GM12878 (cell line): ENCODE data around the gene IFIH1. TPM values are rescaled to one million over a fixed set of nuclear protein-coding genes. Genes with fewer than 3 reads are reported as not detected.

Source experiments
- ATAC-seq: fragments of 200-7000 bp; cut with Tn5 transposase; 3 replicates; pipeline ENCODE4 v1.9.1; 2020; ENCODE audit warnings: mild to moderate bottlenecking, moderate library complexity
- BruUV-seq: library from RNA; stranded (reverse); fragments of 400-500 nt; replicated peaks from 2 replicates; lab custom pipeline; 2021; lab: Mats Ljungman, UMichigan
- CTCF ChIA-PET: fragments of 300-600 bp; sonication (Branson Sonifier 250); formaldehyde crosslinking; extraction: SDS; loops from one replicate; lab custom pipeline; 2021; ENCODE audit warnings: inconsistent platforms; lab: Yijun Ruan, JAX
- POLR2A ChIA-PET: fragments of 350-600 bp; formaldehyde crosslinking; extraction: SDS; loops from one replicate; lab custom pipeline; 2021; ENCODE audit warnings: inconsistent platforms; lab: Charles Lee
- RAD21 ChIA-PET: fragments of 300-600 bp; sonication (Branson Sonifier 250); formaldehyde crosslinking; loops from one replicate; lab custom pipeline; 2023; ENCODE audit warnings: antibody characterized with exemption; ENCODE audit not compliant: unreplicated experiment; lab: Charles Lee
- SMC1A ChIA-PET: fragments of 300-600 bp; sonication (Branson Sonifier 250); formaldehyde crosslinking; loops from one replicate; lab custom pipeline; 2023; ENCODE audit not compliant: unreplicated experiment, uncharacterized antibody; lab: Charles Lee
- DNase-seq: peaks from one replicate; pipeline ENCODE4 v3.0.0-alpha.2; 2011; ENCODE audit warnings: low read depth, low spot score
- FAIRE-seq: peaks from 3 replicates; lab custom pipeline; 2011; peaks lifted over from hg19 to GRCh38; lab: Jason Lieb, UNC
- H2AFZ ChIP-seq: 2 replicates; pipeline ENCODE4 v1.6.0; 2011; ENCODE audit warnings: low read depth, low read length, control low read depth; ENCODE audit not compliant: control insufficient read depth
- H3K27ac ChIP-seq: 2 replicates; pipeline ENCODE4 v1.5.1; 2011; ENCODE audit warnings: control low read depth; ENCODE audit not compliant: control insufficient read depth, insufficient read depth
- H3K27me3 ChIP-seq, 2 experiments: replicated peaks in 1 of 2; 2 replicates each; pipeline versions ENCODE4 v1.6.0 to v1.6.1; 2011; ENCODE audit warnings: low read length in 1 of 2; ENCODE audit not compliant: control insufficient read depth in 2 of 2, insufficient read depth in 2 of 2
- H3K36me3 ChIP-seq, 2 experiments: 2 replicates each; pipeline ENCODE4 v1.5.1; 2011; ENCODE audit warnings: low read length in 1 of 2; ENCODE audit not compliant: control insufficient read depth in 2 of 2, insufficient read depth in 2 of 2
- H3K4me1 ChIP-seq: 2 replicates; pipeline ENCODE4 v1.6.1; 2011; ENCODE audit warnings: mild to moderate bottlenecking, low read length, moderate library complexity, mixed read lengths; ENCODE audit not compliant: control insufficient read depth, insufficient read depth
- H3K4me2 ChIP-seq: 2 replicates; pipeline ENCODE4 v1.6.0; 2011; ENCODE audit warnings: control low read depth; ENCODE audit not compliant: control insufficient read depth, insufficient read depth
- H3K4me3 ChIP-seq: fragments of 200-600 bp; sonication (generic); 2 replicates; pipeline ENCODE4 v1.5.1; 2016
- H3K79me2 ChIP-seq: 2 replicates; pipeline ENCODE4 v1.6.0; 2011; ENCODE audit warnings: low read length; ENCODE audit not compliant: control insufficient read depth, insufficient read depth
- H3K9ac ChIP-seq: 2 replicates; pipeline ENCODE4 v1.8.0; 2011; ENCODE audit warnings: low read length, control low read depth, mixed read lengths; ENCODE audit not compliant: control insufficient read depth, insufficient read depth
- H3K9me3 ChIP-seq: replicated peaks from 3 replicates; pipeline ENCODE4 v1.5.1; 2011; ENCODE audit warnings: mild to moderate bottlenecking, low read length; ENCODE audit not compliant: control insufficient read depth, insufficient read depth
- H4K20me1 ChIP-seq: 2 replicates; pipeline ENCODE4 v1.6.0; 2011; ENCODE audit not compliant: control insufficient read depth, insufficient read depth
- EZH2 ChIP-seq: IDR thresholded peaks from 2 replicates; pipeline ENCODE4 v1.6.1; 2012; ENCODE audit warnings: low read depth, mild to moderate bottlenecking, control low read depth, inconsistent platforms, low read length, borderline replicate concordance; ENCODE audit not compliant: control insufficient read depth
- HCFC1 ChIP-seq: fragments of 150-350 bp; IDR thresholded peaks from 2 replicates; pipeline ENCODE4 v1.6.1; 2014; ENCODE audit warnings: low read length
- MEF2A ChIP-seq: IDR thresholded peaks from 2 replicates; pipeline ENCODE4 v1.6.1; 2011; ENCODE audit warnings: low read depth, mild to moderate bottlenecking, low read length, moderate library complexity; ENCODE audit not compliant: insufficient read depth
- NFXL1 ChIP-seq: fragments of 450-650 bp; IDR thresholded peaks from 2 replicates; pipeline ENCODE4 v1.6.1; 2017; ENCODE audit warnings: antibody characterized with exemption, mild to moderate bottlenecking, borderline replicate concordance
- NR2C2 ChIP-seq: IDR thresholded peaks from 2 replicates; pipeline ENCODE4 v1.6.1; 2011; ENCODE audit warnings: borderline replicate concordance, low read depth; ENCODE audit not compliant: control insufficient read depth, insufficient read length
- PAX5 ChIP-seq: IDR thresholded peaks from 2 replicates; pipeline ENCODE4 v1.6.1; 2011; ENCODE audit warnings: low read depth, low read length, borderline replicate concordance
- PAX8 ChIP-seq: fragments of 450-650 bp; IDR thresholded peaks from 2 replicates; pipeline ENCODE4 v1.6.1; 2017; ENCODE audit warnings: mild to moderate bottlenecking, moderate library complexity
- SIN3A ChIP-seq: IDR thresholded peaks from 2 replicates; pipeline ENCODE4 v1.6.1; 2012; ENCODE audit warnings: low read depth, low read length, improper control_type of control experiment
- SUZ12 ChIP-seq: fragments of 200-600 bp; sonication (generic); IDR thresholded peaks from one replicate; pipeline ENCODE4 v1.6.1; 2018; ENCODE audit warnings: antibody characterized with exemption, mild to moderate bottlenecking; ENCODE audit not compliant: unreplicated experiment
- TCF12 ChIP-seq: IDR thresholded peaks from 2 replicates; pipeline ENCODE4 v1.6.1; 2011; ENCODE audit warnings: low read depth, mild to moderate bottlenecking, low read length
- ZBED1 ChIP-seq: IDR thresholded peaks from 2 replicates; pipeline ENCODE4 v1.6.1; 2016; ENCODE audit warnings: borderline replicate concordance
- WGBS: methylation state at CpG from one replicate; pipeline ENCODE4 v1.1.6; 2016; ENCODE audit warnings: low lambda C conversion rate; ENCODE audit not compliant: insufficient replicate concordance, insufficient coverage; ENCODE audit errors: missing lambda C conversion rate; 5-methylcytosine and 5-hydroxymethylcytosine counted together
- in situ Hi-C: fragments of 300-500 bp; cut with MboI; formaldehyde crosslinking; loops from 9 replicates; pipeline ENCODE4 v1.14.3; 2018; ENCODE audit warnings: mixed read lengths
- intact Hi-C: fragments of 100-400 bp; cut with micrococcal nuclease; formaldehyde crosslinking; loops from one replicate; pipeline ENCODE4 v1.14.2; 2022; ENCODE audit not compliant: unreplicated experiment
- polyA plus RNA-seq, 11 experiments: library from polyadenylated mRNA; depleted of rRNA in 4 of 11; unstranded in 6 of 11; stranded (reverse) in 5 of 11; fragments of >200 nt; fragmentation: Nextera tagmentation in 4 of 11; fragmentation: Illumina TruSeq in 1 of 11; extraction: Ambion mirVana in 4 of 11; extraction: Trizol in 1 of 11; gene quantifications; 1 replicate in 1 of 11; 2 replicates in 10 of 11; pipeline versions ENCODE4 v1.2.1 to v1.2.3, GENCODE V29; 2011 to 2016; ENCODE audit warnings: inconsistent platforms in 2 of 11, missing spikeins in 2 of 11, low read depth in 1 of 11
- total RNA-seq, 4 experiments: library from RNA; depleted of rRNA in 3 of 4; stranded (reverse); fragments of >200 nt in 3 of 4; fragmentation: Illumina TruSeq in 1 of 4; extraction: Trizol in 1 of 4; gene quantifications; 2 replicates each; pipeline versions ENCODE4 v1.2.1 to v1.2.3, GENCODE V29; 2013 to 2021
- TF ChIP-seq, protein P1 (sequence below): fragments of 450-650 bp; IDR thresholded peaks from 2 replicates; pipeline ENCODE4 v1.6.1; 2017; ENCODE audit warnings: low read depth, mild to moderate bottlenecking, moderate library complexity
- TF ChIP-seq, protein P2 (sequence below): fragments of 450-650 bp; IDR thresholded peaks from 2 replicates; pipeline ENCODE4 v1.6.1; 2017; ENCODE audit warnings: mild to moderate bottlenecking, moderate library complexity
- TF ChIP-seq, protein P3 (sequence below): IDR thresholded peaks from 2 replicates; pipeline ENCODE4 v1.6.1; 2012; ENCODE audit warnings: low read depth, low read length, improper control_type of control experiment
- TF ChIP-seq, protein P4 (sequence below): fragments of 150-350 bp; IDR thresholded peaks from 2 replicates; pipeline ENCODE4 v1.6.1; 2014; ENCODE audit warnings: mild to moderate bottlenecking, low read depth, low read length

The IFIH1 gene
- total and polyA plus RNA-seq, 10 of the 15 experiments (the other 5 are each of a cell fraction or from before 2014, with no cell fraction given): 12.5 to 40.9 (median 28.8) TPM

DNA sequence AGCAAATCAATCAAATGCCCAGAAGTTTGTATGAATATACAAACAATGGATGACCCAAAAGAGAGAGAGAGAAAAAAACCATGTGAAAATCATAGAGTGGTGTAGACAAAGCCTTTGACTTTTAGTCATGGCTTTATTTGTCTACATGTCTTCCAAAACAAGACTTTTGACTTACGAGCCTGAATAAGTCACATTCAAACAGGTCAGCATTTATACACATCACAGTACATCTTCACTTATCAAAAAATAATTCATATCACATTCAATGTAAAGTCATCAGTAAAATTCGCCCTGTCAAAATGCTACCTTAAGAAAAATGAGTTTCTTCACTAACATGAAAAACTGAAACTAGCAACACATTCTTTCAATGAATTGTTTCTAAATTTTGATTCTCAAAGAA, 1.9 kb downstream of the IFIH1 start:
- Histone ChIP-seq H3K79me2 (peaks cover 98% of the 10 kb centered on the region), H3K27me3 (no peaks in the 10 kb centered on the region), H2AFZ (no peak overlapping the region), H4K20me1 (no peaks in the 10 kb centered on the region), H3K4me1 (no peaks in the 10 kb centered on the region), H3K9ac (peak overlapping the region; percentile 97), H3K4me2 (peak overlapping the region; percentile 92), H3K27ac (peak overlapping the region; percentile 46), H3K4me3 (peak overlapping the region; percentile 90), H3K36me3 (peaks cover 0 to 3% of the 10 kb centered on the region in 2 experiments; a peak in 1 of 4 replicates), H3K9me3 (no peaks in the 10 kb centered on the region)
- BruUV-seq: no TSS peak
- ChIA-PET CTCF (interaction anchor here (0.7 to 5.8 kb wide), 9 partner anchors 12 to 77 kb away, joined by 3 to 55 read pairs (median 8); no protein-coding TSS in a partner anchor), SMC1A (interaction anchor here (1.0 to 2.4 kb wide), 5 partner anchors 10 to 30 kb away, joined by 3 to 7 read pairs (median 5); no protein-coding TSS in a partner anchor), RAD21 (interaction anchor here (1.1 to 1.2 kb wide), 2 partner anchors 8 to 18 kb away, joined by 3 to 4 read pairs; no protein-coding TSS in a partner anchor), POLR2A (interaction anchor here (1.2 to 1.5 kb wide), 2 partner anchors 11 to 17 kb away, joined by 3 read pairs; no protein-coding TSS in a partner anchor)
- intact Hi-C loops: loop anchor here (5.0 to 10.0 kb wide), 6 partner anchors 259 to 1152 kb away; partner anchors contain the start of genes PSMD14 and TANK
- WGBS: 3% methylated on average over 2 of the region's 2 CpGs
- FAIRE-seq (no peak), DNase-seq (no peak), ATAC-seq (no peak)
- in situ Hi-C loops: loop anchor here (25.0 kb wide), 1 partner anchor 929 kb away; no protein-coding TSS in a partner anchor
- TF ChIP-seq PAX5: no peak
- TF ChIP-seq, protein P1, sequence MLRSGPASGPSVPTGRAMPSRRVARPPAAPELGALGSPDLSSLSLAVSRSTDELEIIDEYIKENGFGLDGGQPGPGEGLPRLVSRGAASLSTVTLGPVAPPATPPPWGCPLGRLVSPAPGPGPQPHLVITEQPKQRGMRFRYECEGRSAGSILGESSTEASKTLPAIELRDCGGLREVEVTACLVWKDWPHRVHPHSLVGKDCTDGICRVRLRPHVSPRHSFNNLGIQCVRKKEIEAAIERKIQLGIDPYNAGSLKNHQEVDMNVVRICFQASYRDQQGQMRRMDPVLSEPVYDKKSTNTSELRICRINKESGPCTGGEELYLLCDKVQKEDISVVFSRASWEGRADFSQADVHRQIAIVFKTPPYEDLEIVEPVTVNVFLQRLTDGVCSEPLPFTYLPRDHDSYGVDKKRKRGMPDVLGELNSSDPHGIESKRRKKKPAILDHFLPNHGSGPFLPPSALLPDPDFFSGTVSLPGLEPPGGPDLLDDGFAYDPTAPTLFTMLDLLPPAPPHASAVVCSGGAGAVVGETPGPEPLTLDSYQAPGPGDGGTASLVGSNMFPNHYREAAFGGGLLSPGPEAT: no peak
- TF ChIP-seq, protein P2, sequence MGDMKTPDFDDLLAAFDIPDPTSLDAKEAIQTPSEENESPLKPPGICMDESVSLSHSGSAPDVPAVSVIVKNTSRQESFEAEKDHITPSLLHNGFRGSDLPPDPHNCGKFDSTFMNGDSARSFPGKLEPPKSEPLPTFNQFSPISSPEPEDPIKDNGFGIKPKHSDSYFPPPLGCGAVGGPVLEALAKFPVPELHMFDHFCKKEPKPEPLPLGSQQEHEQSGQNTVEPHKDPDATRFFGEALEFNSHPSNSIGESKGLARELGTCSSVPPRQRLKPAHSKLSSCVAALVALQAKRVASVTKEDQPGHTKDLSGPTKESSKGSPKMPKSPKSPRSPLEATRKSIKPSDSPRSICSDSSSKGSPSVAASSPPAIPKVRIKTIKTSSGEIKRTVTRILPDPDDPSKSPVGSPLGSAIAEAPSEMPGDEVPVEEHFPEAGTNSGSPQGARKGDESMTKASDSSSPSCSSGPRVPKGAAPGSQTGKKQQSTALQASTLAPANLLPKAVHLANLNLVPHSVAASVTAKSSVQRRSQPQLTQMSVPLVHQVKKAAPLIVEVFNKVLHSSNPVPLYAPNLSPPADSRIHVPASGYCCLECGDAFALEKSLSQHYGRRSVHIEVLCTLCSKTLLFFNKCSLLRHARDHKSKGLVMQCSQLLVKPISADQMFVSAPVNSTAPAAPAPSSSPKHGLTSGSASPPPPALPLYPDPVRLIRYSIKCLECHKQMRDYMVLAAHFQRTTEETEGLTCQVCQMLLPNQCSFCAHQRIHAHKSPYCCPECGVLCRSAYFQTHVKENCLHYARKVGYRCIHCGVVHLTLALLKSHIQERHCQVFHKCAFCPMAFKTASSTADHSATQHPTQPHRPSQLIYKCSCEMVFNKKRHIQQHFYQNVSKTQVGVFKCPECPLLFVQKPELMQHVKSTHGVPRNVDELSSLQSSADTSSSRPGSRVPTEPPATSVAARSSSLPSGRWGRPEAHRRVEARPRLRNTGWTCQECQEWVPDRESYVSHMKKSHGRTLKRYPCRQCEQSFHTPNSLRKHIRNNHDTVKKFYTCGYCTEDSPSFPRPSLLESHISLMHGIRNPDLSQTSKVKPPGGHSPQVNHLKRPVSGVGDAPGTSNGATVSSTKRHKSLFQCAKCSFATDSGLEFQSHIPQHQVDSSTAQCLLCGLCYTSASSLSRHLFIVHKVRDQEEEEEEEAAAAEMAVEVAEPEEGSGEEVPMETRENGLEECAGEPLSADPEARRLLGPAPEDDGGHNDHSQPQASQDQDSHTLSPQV: no peak
- no peak for TF ChIP-seq HCFC1
- TF ChIP-seq EZH2: no peak
- no peak for TF ChIP-seq MEF2A
- no peak for TF ChIP-seq SIN3A
- TF ChIP-seq, protein P3, sequence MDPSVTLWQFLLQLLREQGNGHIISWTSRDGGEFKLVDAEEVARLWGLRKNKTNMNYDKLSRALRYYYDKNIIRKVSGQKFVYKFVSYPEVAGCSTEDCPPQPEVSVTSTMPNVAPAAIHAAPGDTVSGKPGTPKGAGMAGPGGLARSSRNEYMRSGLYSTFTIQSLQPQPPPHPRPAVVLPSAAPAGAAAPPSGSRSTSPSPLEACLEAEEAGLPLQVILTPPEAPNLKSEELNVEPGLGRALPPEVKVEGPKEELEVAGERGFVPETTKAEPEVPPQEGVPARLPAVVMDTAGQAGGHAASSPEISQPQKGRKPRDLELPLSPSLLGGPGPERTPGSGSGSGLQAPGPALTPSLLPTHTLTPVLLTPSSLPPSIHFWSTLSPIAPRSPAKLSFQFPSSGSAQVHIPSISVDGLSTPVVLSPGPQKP: no peak
- no peak for TF ChIP-seq NR2C2
- no peak for TF ChIP-seq SUZ12
- TF ChIP-seq ZBED1: no peak
- TF ChIP-seq TCF12: no peak
- TF ChIP-seq NFXL1: no peak
- TF ChIP-seq, protein P4, sequence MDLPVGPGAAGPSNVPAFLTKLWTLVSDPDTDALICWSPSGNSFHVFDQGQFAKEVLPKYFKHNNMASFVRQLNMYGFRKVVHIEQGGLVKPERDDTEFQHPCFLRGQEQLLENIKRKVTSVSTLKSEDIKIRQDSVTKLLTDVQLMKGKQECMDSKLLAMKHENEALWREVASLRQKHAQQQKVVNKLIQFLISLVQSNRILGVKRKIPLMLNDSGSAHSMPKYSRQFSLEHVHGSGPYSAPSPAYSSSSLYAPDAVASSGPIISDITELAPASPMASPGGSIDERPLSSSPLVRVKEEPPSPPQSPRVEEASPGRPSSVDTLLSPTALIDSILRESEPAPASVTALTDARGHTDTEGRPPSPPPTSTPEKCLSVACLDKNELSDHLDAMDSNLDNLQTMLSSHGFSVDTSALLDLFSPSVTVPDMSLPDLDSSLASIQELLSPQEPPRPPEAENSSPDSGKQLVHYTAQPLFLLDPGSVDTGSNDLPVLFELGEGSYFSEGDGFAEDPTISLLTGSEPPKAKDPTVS: no peak
- no peak for TF ChIP-seq PAX8
